Naive B cell (primary cell): ENCODE data around the gene DPP6. TPM values are rescaled to one million over a fixed set of nuclear protein-coding genes. Genes with fewer than 3 reads are reported as not detected.

Experiments used
- ATAC-seq, 2 donors: fragments of 150-1000 bp; cut with Tn5 transposase; 2 replicates each; pipeline ENCODE4 v1.10.0; 2021; ENCODE audit warnings: low read depth in 2 of 2, mild to moderate bottlenecking in 2 of 2, moderate library complexity in 2 of 2
- DNase-seq: peaks from one replicate; pipeline ENCODE4 v3.0.0; 2022
- H3K27ac Mint-ChIP-seq, 6 donors: one replicate each; pipeline ENCODE4 v1.8.0; 2020 to 2022; ENCODE audit warnings: mild to moderate bottlenecking in 6 of 6, mixed read lengths in 6 of 6, moderate library complexity in 5 of 6, inconsistent platforms in 2 of 6
- H3K27me3 Mint-ChIP-seq, 3 donors: one replicate each; pipeline ENCODE4 v1.8.0; 2021 to 2022; ENCODE audit warnings: mixed read lengths in 3 of 3, mild to moderate bottlenecking in 1 of 3
- H3K36me3 Mint-ChIP-seq, 2 donors: one replicate each; pipeline ENCODE4 v1.8.0; 2020 to 2022; ENCODE audit warnings: mixed read lengths in 2 of 2, inconsistent platforms in 1 of 2, mild to moderate bottlenecking in 1 of 2
- H3K4me1 Mint-ChIP-seq, 3 donors: one replicate each; pipeline ENCODE4 v1.8.0; 2020 to 2022; ENCODE audit warnings: mixed read lengths in 3 of 3, inconsistent platforms in 1 of 3, mild to moderate bottlenecking in 1 of 3, moderate library complexity in 1 of 3
- H3K4me3 Mint-ChIP-seq, 8 donors: one replicate each; pipeline ENCODE4 v1.8.0; 2020 to 2022; ENCODE audit warnings: mild to moderate bottlenecking in 8 of 8, mixed read lengths in 8 of 8, moderate library complexity in 8 of 8, inconsistent platforms in 2 of 8
- H3K9me3 Mint-ChIP-seq, 7 donors: one replicate each; pipeline ENCODE4 v1.8.0; 2020 to 2022; ENCODE audit warnings: mixed read lengths in 7 of 7, mild to moderate bottlenecking in 5 of 7, inconsistent platforms in 2 of 7, moderate library complexity in 1 of 7
- polyA plus RNA-seq, 6 donors: library from polyadenylated mRNA; unstranded; fragments of 300-500 nt; fragmentation: Illumina TruSeq; gene quantifications; one replicate each; pipeline ENCODE4 v1.2.3, GENCODE V29; 2021; ENCODE audit warnings: low read depth in 6 of 6

DPP6 gene
- polyA plus RNA-seq, 6 donors from 2014 or later, result not detected

DNA sequence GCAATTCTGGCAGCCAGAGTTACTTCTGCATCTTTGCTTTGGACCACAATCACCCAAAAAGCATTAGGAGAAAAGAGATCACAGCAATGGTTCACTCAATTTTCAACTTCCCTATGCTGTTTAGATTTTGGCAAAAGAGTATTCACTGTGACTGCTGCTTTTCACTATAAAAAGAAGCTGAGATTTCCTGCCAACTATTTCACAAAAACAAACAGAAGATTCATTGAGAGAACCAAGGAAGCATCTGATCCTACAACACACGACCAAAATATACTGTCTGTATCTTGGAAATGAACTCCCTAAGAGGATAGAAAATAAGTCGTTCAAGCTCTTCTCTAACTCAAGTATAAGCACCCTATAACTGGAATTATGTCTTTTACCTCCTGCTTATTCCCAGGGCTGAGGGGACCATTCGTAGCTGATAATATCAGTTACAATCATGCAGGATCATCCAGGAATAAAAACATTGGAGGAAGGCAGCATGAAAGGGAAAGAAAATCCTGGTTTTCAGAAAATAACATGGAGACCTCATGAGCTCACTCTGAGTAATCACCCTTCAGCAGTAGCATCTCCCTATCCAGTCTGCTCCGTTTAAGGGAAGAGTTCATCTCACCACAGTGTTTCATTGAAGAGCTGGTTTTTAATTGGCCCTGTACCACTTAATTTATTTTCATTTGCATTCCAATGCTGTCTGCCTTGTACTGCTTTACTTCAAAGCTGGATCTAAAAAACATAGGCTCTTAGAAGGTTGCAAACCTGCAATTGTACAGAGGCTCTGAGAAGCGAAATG lies 694.6 kb downstream of the DPP6 start:
- no peak for DNase-seq
- Mint-ChIP-seq H3K4me1 (no peaks in the 10 kb centered on the region), H3K27me3 (peaks cover 0 to 21% (median 5%) of the 10 kb centered on the region in 3 donors), H3K4me3 (no peak overlapping the region), H3K36me3 (no peaks in the 10 kb centered on the region), H3K9me3 (peaks cover 0 to 8% (median 2%) of the 10 kb centered on the region in 7 donors), H3K27ac (peak overlapping the region in 1 of 6 donors; percentile 9)
- no peak for ATAC-seq

DNA sequence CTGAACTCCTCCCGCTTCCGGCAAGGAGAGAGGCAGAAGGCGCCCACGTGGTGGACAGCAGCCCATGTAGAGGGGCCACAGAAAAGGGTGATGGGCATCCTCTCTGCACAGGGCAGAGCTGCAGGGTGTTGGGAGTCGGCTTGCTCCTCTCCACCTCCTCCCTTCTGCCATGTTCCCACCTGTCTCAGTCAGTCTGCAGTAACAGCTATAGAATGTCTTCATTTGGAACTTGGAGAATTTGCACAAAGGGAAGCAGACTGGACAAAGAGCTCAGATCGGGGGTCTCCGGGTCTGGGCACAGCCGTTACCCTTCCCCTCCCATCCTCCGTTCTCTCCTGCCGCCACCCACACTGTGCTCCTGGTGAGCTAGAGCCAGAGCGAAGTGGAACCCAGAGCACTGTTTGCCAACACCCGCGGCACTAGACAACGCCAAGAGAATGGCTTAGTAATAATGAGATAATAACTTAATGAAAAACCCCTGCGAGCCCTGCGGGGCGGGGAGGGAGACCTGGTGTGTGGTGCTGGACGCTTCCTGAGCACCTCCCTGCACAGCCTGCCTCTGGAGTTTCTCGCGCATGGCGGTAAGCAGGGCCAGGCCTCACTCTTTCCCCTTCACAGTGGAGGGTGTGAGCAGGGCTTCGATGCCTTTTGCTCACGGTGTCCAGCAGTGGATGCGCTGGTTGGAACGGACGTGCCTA lies 696.0 kb downstream of the DPP6 start:
- no peaks in the 10 kb centered on the region for H3K4me1 Mint-ChIP-seq
- H3K27ac Mint-ChIP-seq, result no peak overlapping the region
- peaks cover 0 to 11% (median 2%) of the 10 kb centered on the region in 3 donors for H3K27me3 Mint-ChIP-seq
- no peak overlapping the region for H3K4me3 Mint-ChIP-seq
- no peaks in the 10 kb centered on the region for H3K36me3 Mint-ChIP-seq
- peaks cover 0 to 6% (median 2%) of the 10 kb centered on the region in 7 donors for H3K9me3 Mint-ChIP-seq
- DNase-seq (no peak), ATAC-seq (no peak)

DNA sequence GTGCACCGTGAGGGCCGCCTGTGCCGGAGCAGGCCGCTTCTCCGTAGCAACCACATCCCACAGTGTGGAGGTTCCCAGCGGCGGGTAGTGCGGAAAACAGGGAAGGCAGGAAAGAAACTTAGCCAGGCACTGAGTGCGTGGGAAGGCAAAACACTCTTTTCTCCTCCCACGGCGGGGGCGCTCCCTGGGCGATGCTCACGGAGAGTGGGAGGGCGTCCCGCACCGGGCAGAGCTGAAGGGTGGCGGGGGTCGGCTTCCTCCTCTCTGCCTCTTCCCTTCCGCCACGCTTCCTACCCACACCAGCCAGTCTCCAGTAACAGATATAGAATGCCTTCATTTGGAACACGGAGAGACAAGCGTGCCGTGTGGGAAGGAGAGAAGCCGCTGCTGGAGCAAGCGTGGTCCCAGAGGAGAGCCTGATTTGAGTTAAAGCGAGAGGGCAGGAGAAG lies 698.2 kb downstream of the DPP6 start:
- Mint-ChIP-seq H3K27ac (no peak overlapping the region), H3K27me3 (no peaks in the 10 kb centered on the region), H3K36me3 (no peaks in the 10 kb centered on the region), H3K4me1 (no peaks in the 10 kb centered on the region), H3K9me3 (peaks cover 0 to 9% (median 3%) of the 10 kb centered on the region in 7 donors), H3K4me3 (no peak overlapping the region)
- DNase-seq (no peak), ATAC-seq (no peak)

DNA sequence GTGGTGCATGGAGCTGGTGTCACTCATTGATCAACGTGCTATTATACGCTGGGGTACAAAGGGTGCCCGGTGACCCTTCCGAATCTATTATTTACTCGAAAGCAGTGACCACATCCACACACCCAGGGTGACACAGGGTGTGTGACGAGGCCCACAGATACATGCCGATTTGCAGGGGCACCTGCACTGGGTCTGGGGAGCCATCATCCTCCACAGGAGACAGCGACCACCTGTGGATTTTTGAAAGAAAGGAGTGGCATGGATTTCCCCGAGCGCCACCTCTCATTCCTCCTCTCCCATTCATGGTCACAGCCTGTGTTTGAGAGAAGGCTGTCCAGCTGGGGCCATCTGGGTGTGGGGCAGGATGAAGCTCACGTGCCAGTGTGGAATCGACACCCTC lies 701.0 kb downstream of the DPP6 start:
- Mint-ChIP-seq H3K27me3 (no peaks in the 10 kb centered on the region), H3K36me3 (no peaks in the 10 kb centered on the region), H3K4me3 (no peak overlapping the region), H3K27ac (no peak overlapping the region), H3K9me3 (peaks cover 0 to 9% (median 3%) of the 10 kb centered on the region in 7 donors), H3K4me1 (no peaks in the 10 kb centered on the region)
- no peak for ATAC-seq
- DNase-seq, result no peak

DNA sequence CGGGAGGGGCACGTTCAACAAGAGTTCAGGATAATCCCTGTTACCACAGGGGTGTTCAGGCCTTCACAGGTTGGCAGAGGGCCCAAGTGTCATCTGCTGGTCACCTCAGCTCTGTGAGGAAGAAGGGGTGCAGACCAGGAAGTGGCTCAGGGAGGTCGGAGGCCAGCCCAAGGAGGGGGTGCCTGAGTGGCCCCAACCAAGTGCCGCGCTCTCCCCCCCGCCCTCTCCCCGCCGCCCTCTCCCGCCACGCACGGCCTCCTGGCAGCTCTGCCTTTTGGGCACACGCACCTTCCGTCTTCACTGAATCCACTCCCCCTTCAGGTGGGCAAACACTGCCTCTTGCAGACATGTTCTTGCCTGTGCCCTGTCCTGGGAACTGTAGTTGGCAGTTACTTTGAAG lies 705.6 kb downstream of the DPP6 start:
- H3K9me3 Mint-ChIP-seq, result peaks cover 0 to 12% (median 5%) of the 10 kb centered on the region in 7 donors
- H3K27me3 Mint-ChIP-seq, result no peaks in the 10 kb centered on the region
- no peaks in the 10 kb centered on the region for H3K4me1 Mint-ChIP-seq
- no peak for ATAC-seq
- no peak overlapping the region for H3K4me3 Mint-ChIP-seq
- H3K27ac Mint-ChIP-seq, result no peak overlapping the region
- DNase-seq, result no peak
- no peaks in the 10 kb centered on the region for H3K36me3 Mint-ChIP-seq

DNA sequence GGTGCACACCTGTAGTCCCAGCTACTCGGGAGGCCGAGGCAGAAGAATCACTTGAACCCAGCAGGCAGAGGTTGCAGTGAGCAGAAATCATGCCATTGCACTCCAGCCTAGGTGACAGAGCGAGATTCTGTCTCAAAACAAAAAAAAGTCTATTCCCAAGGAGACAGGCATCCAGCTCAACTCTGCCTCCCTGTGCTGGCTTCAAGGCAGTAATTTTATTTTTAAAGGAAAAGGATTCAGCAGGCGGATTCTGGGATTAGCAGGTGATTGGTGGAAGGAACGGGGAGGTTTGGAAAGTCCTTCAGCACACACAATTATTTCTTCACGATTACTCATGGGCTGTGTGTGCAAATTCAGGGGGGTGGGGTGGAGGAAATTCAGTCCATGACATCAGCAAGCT lies 707.8 kb downstream of the DPP6 start:
- DNase-seq (no peak), ATAC-seq (no peak)
- peaks cover 0 to 8% (median 3%) of the 10 kb centered on the region in 7 donors for H3K9me3 Mint-ChIP-seq
- no peaks in the 10 kb centered on the region for H3K4me1 Mint-ChIP-seq
- no peak overlapping the region for H3K27ac Mint-ChIP-seq
- H3K4me3 Mint-ChIP-seq, result no peak overlapping the region
- H3K36me3 Mint-ChIP-seq, result no peaks in the 10 kb centered on the region
- H3K27me3 Mint-ChIP-seq, result no peaks in the 10 kb centered on the region

DNA sequence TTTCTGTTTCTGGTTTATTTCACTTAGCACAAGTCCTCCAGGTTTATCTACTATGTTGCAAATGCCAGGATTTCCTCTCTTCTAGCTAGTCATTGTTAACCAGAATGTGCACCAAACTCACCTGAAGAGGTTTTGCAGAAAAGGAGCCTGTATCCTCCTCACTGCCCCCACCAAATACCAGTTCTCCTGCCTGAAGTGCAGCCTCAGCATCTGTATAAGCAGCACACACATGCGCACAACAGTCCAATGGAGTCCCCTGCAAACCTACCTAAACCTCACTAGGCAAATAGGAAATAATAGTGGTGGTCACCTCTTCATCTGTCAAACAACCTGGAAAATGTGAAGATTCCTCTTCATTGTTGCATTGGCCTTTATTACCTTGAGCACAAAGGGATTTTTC lies 712.9 kb downstream of the DPP6 start:
- no peak overlapping the region for H3K4me3 Mint-ChIP-seq
- H3K4me1 Mint-ChIP-seq, result no peaks in the 10 kb centered on the region
- H3K9me3 Mint-ChIP-seq, result peaks cover 0 to 9% (median 3%) of the 10 kb centered on the region in 7 donors
- no peak overlapping the region for H3K27ac Mint-ChIP-seq
- DNase-seq, result no peak
- peaks cover 0 to 4% (median 0%) of the 10 kb centered on the region in 3 donors for H3K27me3 Mint-ChIP-seq
- H3K36me3 Mint-ChIP-seq, result no peaks in the 10 kb centered on the region
- ATAC-seq, result no peak

DNA sequence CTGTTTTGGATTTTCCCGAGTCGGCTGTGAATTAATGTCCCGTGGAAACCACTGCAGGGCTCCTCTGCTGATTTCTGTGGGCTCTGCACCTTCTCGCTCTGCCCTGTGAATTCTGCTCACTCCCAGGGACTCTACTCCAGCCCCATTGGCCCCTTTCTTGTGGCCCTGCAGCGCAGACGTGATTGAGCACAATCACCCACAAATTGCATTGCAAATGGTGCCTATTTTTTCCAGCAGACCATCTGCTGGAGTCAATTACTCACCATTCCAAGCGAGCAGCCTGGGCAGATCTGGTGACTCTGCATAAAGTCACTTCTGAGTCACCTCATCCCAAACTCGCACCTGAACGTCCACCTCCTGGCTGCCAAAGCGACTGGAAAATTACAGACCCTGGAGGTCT lies 714.9 kb downstream of the DPP6 start:
- Mint-ChIP-seq H3K9me3 (peaks cover 0 to 9% (median under 1%) of the 10 kb centered on the region in 7 donors), H3K4me3 (no peak overlapping the region), H3K36me3 (no peaks in the 10 kb centered on the region), H3K27ac (no peak overlapping the region), H3K27me3 (peaks cover 0 to 4% (median 0%) of the 10 kb centered on the region in 3 donors), H3K4me1 (no peaks in the 10 kb centered on the region)
- no peak for ATAC-seq
- DNase-seq, result no peak

DNA sequence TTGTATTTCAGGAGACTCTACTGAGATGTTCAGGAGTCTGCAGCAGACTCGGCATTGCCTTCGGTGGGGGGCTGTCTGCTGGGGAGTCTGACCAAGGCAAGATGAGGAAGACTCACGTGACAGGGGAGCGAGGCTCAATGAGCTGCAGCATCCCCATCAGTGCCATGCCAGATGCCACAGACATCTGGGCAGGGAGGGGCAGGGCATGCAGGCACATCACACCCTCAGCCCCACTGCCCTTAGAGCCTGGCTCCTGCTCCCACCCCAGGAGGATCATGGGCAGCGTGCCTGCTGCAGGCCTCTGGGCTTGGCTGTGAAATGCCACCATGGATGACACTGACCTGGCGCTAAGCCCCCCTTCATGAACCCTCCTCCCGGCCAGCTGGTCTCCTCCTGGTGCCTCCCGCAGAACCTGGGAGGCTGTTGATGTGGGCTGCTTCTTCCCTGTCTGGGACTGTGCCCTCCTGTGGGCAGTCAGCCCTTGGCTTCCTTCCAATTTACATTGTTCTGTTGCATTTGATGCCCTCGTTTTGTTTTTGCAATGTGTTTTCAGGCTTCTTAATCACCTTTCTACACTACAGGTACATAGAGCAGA lies 715.7 kb downstream of the DPP6 start:
- H3K36me3 Mint-ChIP-seq, result no peaks in the 10 kb centered on the region
- ATAC-seq, result no peak
- DNase-seq, result no peak
- H3K27ac Mint-ChIP-seq, result no peak overlapping the region
- H3K4me3 Mint-ChIP-seq, result no peak overlapping the region
- peaks cover 0 to 9% (median 1%) of the 10 kb centered on the region in 7 donors for H3K9me3 Mint-ChIP-seq
- peaks cover 0 to 4% (median 4%) of the 10 kb centered on the region in 3 donors for H3K27me3 Mint-ChIP-seq
- H3K4me1 Mint-ChIP-seq, result no peaks in the 10 kb centered on the region

DNA sequence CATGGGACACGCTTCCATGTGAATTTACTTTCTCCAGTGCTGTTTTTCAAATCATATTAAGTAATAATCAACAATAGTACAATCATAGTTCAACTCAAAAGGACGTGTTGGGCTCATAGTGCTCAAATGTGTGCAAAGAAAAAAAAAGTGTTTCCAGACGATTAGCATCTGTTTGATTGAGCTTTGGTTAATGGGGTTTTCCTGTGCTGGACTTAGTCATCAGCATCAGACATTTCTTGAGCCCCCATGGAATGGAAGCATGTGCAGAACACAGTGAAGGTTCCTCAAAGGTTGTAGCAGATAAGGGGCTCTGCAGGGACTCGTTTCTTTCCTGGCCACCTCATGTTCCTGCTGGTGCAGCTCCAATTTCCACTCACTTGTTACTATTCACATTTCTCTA lies 716.8 kb downstream of the DPP6 start:
- peaks cover 0 to 9% (median 1%) of the 10 kb centered on the region in 7 donors for H3K9me3 Mint-ChIP-seq
- H3K36me3 Mint-ChIP-seq, result no peaks in the 10 kb centered on the region
- no peak overlapping the region for H3K4me3 Mint-ChIP-seq
- ATAC-seq (no peak), DNase-seq (no peak)
- no peaks in the 10 kb centered on the region for H3K4me1 Mint-ChIP-seq
- peaks cover 0 to 4% (median 4%) of the 10 kb centered on the region in 3 donors for H3K27me3 Mint-ChIP-seq
- no peak overlapping the region for H3K27ac Mint-ChIP-seq

DNA sequence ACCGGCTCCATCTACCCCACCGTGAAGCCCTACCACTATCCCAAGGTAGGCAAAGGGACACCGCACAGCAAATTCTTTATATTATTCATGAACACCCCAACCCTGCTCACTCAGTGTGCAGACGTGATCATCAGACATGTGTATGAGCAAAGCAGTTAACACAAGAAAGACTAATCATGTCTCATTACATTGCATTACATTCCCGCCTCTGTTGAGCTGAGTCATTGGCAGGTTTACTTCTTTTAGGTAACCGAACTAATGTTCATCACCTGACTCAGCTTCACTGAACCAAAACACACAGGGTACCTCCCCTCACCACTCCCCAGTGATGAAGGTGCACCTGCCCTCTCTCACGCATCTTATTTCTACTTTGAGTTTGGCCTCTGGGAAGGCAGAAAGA lies 717.3 kb downstream of the DPP6 start:
- DNase-seq (no peak), ATAC-seq (no peak)
- Mint-ChIP-seq H3K4me1 (no peaks in the 10 kb centered on the region), H3K27ac (no peak overlapping the region), H3K9me3 (peaks cover 0 to 9% (median 1%) of the 10 kb centered on the region in 7 donors), H3K36me3 (no peaks in the 10 kb centered on the region), H3K4me3 (no peak overlapping the region), H3K27me3 (peaks cover 0 to 4% (median 4%) of the 10 kb centered on the region in 3 donors)

DNA sequence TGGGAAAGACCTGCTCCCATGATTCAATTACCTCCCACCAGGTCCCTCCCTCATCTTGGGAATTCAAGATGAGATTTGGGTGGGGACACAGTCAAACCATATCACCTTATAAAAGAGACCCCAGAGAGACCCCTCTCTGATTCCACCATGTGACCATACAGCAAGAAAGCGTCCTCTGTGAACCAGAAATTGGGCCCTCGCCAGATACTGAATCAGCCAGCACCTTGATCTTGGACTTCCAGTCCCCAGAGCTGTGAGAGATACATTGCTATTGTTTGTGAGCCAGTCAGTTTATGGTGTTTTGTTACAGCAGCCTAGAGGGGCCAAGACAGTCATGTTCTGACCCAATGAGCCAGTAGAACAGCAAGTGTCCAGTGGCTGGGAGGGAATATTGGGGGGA lies 718.2 kb downstream of the DPP6 start:
- Mint-ChIP-seq H3K27ac (no peak overlapping the region), H3K4me3 (no peak overlapping the region), H3K9me3 (peaks cover 0 to 9% (median 3%) of the 10 kb centered on the region in 7 donors), H3K27me3 (peaks cover 0 to 4% (median 4%) of the 10 kb centered on the region in 3 donors), H3K4me1 (no peaks in the 10 kb centered on the region), H3K36me3 (no peaks in the 10 kb centered on the region)
- no peak for ATAC-seq
- no peak for DNase-seq

DNA sequence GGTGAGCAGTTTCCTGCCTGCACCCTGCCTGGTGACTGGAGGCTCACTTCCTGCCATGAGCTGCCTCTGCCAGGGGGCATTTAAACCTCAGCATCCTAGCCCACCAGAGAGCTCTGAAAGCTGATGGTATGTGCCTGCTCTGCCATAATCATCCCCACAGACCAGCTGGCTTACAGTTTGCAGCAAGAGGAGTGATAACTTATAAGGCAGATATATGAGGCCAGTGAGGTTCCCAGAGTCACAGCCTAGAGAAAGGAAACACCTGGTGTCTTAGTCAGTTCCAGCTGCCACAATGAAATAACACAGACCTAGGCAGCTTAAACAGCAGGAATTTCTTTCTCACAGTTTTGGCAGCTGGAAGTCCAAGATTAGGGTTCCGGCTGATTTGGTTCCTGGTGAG lies 718.8 kb downstream of the DPP6 start:
- Mint-ChIP-seq H3K4me3 (no peak overlapping the region), H3K4me1 (no peaks in the 10 kb centered on the region), H3K9me3 (peaks cover 0 to 9% (median 3%) of the 10 kb centered on the region in 7 donors), H3K36me3 (no peaks in the 10 kb centered on the region), H3K27ac (no peak overlapping the region), H3K27me3 (peaks cover 0 to 4% (median 4%) of the 10 kb centered on the region in 3 donors)
- ATAC-seq (no peak), DNase-seq (no peak)
